GM21423 (cell line): ENCODE data around the gene CLIC6.

Source experiments
- ATAC-seq: cut with Tn5 transposase; IDR thresholded peaks from one replicate; pipeline ENCODE4 v1.9.1; 2021; ENCODE audit warnings: mild to moderate bottlenecking, moderate library complexity; ENCODE audit not compliant: unreplicated experiment

CLIC6 gene

DNA sequence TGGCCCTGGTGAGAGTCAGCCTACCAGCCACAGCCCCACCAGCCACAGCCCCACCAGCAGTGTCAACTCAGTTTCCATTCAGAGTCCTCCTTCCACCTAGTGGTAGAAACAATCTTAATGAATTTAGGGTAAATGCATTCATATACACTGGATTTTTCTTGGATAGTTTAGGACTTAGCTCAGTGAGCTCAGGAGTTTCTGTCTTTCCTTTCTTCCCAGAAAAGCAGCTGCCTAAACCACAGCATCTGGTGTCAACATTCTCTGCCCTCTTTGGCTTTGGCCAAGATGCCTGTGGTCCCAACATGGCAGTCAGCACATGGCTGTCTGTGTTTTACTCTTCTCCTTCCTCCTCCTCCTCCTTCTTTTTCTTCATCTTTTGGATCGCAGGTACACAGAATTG lies 94.0 kb downstream of the CLIC6 start:
- ATAC-seq = no peak

- ATAC-seq = no peak
These were observed 96.0 kb downstream of the CLIC6 start for GRCh38 chr21:34764715-34765284.

- ATAC-seq = no peak
These were observed 96.8 kb downstream of the CLIC6 start for GRCh38 chr21:34765619-34766018.

- ATAC-seq = no peak
These were observed 98.1 kb downstream of the CLIC6 start for GRCh38 chr21:34766862-34767261.
